Renal cortex interstitium (tissue), 11 donors: ENCODE measurements around the gene HSD17B10. TPM values are rescaled to one million over a fixed set of nuclear protein-coding genes. Genes with fewer than 3 reads are reported as not detected.
"Not testable (repeated sequence)": the region's sequence is repeated elsewhere in the genome, so short reads cannot be mapped to it uniquely, and the experiment has no call there.

Source experiments
- DNase-seq, 11 donors: peaks; one replicate each; pipeline ENCODE4 v3.0.0-alpha.2; 2013; ENCODE audit warnings: low read depth in 9 of 11, low spot score in 4 of 11; ENCODE audit errors: extremely low read depth in 1 of 11
- polyA plus RNA-seq, 3 donors: library from polyadenylated mRNA; unstranded; fragments of 120-200 nt; gene quantifications; one replicate each; pipeline ENCODE4 v1.2.1, GENCODE V29; 2013; ENCODE audit not compliant: insufficient read length in 3 of 3

HSD17B10 gene
- polyA plus RNA-seq, 3 donors = 101 to 118 (median 102) TPM

DNA sequence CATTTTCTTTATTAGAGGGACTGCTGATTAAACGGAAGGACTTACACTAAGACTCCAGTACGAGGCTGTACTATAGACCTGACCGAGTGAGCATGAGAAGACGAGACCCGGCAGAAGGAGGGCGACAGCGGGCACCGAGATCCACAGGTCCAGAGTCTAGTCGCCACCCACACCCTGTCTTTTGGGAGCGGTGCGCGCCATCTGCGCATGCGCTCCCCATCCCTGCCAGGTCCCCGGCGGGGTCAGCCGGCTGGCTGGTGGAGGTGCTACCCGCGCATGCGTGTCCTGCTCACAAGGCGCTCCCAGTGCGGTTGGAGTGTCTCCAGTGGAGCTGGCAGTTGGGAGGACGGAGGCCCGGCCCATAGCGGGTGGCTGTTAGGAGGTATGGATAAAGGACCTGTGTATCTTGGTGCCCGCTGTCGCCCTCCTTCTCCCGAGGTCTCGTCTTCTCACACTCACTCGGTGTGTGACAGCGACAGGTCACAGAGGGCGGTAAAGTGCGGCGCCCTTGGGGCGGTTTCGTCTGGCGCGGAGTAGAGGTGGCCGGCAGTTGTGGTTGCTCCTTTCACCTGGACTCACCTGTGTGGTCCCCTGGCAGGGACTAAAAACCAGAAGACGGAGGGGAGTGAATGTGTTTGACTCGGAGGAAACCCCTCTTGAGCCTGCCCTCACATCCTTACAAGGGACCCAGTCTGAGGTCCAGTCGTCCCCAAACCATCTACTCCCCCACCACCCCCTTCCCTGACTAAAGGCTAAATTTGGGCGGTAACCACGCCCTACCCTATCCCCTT is 7.6 kb upstream of the HSD17B10 start:
- peak in 4 of 11 donors; percentile 25 to 38 (median 30) for DNase-seq

DNA sequence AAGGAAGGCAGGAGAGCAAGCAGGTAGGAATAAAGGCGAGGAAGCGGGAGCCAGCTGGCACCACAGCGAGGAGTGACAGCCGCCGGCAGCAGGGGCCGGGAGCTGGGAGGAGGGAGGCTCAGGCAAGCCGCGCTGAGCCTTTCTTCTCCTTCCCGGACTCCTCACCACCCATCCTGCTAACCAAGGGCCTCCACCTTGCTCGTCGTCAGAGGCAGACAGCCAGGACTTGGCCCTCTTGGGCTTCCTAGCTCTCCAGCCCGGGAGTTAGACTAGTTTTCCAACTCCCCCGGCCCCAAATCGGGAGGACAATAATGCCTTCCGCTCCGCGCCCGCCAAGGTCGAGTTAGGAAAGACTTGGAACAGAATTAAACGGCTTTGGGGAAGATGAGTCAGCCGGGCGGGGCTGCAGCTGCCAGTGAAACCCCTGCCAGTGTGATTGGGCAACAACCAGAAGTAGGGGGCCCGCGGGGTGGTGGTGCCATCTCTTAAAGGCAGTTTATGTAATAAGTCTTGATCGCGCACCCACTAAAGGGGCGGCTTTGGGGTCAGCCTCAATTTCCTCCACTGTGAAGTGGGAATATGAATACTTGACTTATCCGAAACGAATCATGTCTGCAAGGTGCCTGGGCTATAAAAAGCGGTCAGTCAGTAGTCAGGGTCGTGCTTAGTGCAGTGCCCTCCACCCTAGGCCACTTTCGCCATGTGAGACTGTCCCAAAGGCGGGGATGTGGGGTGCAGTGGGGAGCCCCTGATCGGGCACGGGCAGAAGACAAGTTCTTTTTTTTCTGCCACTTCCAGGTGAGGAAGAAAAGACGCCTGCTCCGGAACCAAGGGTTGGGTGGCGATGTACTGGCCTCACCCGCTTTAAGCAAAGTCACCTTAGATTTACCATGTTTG is 6.7 kb upstream of the HSD17B10 start:
- DNase-seq = no peak

DNA sequence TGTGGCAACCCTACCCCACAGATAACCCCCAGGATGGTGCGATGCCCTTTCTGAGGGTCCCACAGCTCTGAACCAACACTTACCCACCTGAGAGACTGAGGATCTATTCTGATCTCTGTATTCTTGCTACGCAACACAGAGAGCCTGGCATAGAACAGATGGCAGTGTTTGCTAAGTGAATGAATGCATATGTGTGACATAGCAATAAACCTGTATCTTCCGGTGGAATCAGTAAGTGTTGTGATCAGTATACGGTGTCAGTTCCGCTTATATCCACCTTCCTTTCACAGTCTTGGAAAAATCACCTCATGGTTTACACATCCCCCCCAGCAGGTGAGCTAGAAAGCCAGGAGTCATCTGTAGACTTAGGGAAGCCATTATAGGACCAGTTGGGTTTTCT is 5.9 kb upstream of the HSD17B10 start:
- no peak for DNase-seq

DNA sequence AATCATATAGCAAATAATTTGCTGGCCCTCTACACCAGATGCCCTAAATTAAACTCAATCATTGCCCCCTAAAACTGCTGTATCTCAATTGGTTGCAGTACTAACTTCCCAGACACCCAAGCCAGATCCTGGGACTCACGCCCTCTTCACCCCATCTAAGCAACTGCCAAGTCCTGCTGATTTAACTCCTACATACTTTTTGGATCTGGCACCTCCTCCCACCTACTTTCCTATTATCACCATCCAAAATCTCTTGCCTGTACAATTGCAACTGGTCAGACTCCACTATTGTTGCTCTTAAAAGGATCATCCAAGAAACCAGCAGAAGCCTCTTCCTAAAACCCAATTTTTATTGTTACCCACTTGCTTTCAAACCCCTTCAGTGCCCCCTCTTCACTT is 4.7 kb upstream of the HSD17B10 start:
- no peak for DNase-seq

DNA sequence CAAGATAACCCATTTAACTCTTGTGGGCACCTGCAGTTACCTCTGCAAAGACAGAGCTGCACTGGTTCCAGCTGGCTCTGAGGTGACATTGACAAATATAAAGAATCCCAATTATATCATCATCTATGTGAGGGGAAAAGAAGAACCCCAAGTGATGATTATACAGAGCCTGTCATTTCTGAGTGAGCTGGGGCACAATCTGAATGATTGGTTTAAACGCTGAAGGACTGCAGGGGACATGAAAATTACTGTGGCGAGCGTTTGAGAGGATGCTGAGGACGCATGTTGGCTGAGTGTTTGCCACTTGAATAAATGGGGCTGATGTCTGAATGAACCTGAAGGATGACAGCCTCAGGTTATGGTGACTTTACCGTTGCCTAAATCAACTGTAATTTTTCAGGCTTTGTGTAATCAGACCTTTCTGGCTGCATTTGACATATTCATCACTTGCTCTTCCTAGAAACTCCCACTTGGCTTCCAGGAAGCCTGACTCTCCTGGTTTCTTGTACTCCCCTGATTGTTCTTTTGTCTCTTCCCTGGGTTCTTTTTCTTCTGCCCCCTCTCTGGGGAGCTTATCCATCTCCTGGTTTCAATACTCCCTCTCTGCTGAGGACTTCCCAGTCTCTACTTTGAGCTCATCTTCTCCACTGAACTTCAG is 4.1 kb upstream of the HSD17B10 start:
- DNase-seq = no peak

DNA sequence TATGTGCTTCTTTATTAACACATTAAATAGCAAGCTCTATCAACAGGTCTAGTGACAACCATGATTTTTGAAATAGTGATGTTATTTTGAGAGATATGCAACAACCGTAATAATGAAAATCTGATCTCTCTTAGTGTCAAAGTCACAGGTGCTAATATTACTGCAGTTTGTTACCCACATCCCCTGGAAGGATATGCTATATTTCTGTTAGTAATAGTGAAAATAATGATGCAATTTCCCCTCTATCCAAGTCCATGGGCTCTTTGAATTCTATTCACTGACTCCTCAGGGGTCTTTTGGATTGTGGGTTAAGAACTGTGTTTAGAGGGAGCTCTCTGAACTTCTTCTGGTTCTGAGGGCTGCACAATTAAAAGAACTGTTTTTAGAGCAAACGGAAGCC is 3.0 kb upstream of the HSD17B10 start:
- DNase-seq = no peak

DNA sequence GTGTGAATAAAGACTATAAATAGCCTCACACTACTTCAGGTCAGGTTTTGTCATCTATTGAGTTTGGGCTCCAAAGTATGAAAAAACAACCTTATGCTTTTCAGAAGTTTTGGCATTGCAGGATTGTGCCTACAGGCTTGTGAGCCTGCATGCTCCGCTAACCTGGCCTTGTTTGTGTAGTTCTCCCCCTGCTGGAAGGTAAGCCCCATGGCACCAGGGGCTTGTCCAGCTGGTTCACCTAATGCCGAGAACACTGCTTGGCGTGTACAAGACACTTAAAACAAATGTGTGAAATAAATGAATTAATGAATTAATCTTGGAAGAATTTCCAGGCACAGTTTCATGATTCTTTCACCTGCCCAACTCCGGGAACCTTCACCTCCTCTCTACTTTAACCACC is 1.8 kb upstream of the HSD17B10 start:
- DNase-seq = peak in 6 of 11 donors; percentile 20 to 57 (median 42)

DNA sequence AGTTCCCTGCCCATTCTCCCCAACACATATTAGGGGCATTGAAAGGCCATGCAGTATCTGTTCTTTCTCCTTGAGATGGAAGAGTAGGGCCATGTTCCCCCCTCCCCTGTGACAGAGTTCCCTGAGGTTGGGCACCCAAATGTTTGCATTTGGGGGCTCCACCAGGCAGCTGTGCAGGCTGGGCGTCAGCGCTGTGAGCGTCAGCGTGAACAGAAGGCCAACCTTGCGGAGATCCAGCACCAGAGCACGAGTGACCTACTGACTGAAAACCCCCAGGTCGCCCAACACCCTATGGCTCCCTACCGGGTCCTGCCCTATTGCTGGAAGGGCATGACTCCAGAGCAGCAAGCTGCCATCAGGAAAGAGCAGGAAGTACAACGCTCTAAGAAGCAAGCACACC is 3.9 kb downstream of the HSD17B10 start:
- no peak for DNase-seq

DNA sequence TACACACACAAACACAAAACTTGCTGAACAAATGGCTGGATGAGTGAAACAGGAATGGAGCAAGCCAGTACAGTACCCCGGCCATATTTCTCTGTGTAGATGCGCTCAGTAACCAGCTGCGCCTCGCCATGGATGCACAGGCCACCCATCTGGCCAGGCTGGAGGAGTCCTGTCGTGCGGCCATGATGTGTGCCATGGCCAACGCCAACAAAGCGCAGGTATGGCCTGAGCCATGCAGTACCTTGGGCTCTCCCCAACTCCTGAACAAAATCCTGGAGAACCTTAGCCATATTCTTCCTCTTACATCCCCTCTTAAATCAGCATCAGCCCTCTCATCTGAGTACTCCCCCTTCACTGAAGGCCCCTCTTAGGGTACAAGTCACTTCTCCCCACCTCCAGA is 4.4 kb downstream of the HSD17B10 start:
- no peak for DNase-seq

DNA sequence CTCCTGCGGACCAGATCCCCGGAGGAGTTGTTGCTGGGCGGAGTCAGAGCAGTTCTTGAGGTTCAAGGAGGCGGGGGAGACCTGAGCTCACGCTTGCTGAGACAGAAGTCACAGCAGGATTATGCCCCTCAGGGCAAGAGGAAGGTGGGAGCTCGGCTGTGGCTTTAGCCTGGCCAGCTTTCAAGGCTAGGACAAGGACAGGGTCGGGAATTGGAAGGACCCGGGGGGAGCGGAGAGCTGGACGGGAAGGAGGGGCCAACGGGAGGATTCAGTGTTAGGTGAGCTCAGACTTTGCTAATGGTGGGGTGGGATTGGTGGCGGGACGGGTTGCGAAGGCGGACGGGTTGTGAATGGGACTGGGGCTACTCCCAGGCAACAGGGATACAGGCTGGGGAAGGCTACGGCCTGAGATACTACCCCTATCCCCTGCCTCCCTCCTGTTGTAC is 11.3 kb downstream of the HSD17B10 start, which contains the start of gene RIBC1:
Gene RIBC1 (plus strand): TSS at position 13 of the 446 bp plus-strand sequence. CDS start 3,404 bp downstream, outside the sequence.
- no peak for DNase-seq

DNA sequence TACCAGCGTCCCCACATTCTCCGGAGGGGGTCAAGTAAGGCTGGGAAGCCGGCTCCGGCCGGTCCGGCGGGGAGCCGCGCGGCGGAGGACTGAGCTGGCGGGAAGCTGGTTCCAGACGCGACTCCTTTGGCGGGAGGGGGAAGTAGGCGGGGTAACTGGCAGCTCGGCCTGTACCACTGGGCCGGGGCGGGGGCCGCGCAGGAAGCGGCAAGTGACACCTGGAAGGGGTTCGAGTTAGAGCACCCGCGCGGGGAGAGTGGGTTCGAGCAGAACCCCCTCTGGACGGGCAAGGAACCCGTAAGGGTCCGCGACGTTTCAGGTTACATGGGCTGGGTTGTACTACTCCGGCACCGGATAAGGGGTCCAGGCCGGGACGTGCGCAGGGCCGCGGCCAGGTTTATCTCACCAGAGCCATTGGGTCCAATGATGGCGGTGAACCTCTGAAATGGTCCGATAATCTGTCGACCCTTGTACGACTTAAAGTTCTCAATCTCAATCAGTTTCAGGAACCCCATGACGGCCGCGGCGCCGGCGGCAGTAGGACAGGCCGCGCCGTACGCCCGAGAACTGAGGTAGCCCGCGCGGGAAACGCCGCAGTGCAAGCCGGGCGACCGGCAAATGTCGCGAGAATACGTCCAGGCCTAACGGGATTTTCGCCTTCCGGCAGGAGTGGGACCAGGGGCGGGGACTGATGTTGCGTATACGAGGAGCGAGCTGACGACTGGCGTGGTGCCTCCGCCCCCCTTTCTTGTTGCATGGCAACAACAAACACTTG is 11.9 kb downstream of the HSD17B10 start, which contains the start of gene SMC1A:
Gene SMC1A (minus strand): TSS at position 569 of the 775 bp plus-strand sequence. CDS start 54 bp downstream, at position 515.
- DNase-seq = peak; percentile 79 to 99 (median 94)

DNA sequence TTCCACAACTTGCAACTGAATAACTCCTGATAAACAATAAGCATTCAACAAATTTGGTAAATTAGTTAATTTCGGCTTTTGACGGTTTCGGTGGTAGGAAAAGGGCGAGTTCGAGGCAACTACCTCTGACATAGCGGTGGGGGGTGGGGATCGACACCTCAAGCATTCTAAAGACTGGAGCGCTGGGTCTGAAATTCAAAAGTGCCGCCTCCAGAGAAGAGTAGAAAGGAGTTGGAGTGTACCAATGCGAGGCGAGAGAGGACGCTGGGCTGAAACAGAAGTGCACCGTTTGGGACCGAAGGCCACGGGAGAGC is 12.4 kb downstream of the HSD17B10 start:
- no peak for DNase-seq

DNA sequence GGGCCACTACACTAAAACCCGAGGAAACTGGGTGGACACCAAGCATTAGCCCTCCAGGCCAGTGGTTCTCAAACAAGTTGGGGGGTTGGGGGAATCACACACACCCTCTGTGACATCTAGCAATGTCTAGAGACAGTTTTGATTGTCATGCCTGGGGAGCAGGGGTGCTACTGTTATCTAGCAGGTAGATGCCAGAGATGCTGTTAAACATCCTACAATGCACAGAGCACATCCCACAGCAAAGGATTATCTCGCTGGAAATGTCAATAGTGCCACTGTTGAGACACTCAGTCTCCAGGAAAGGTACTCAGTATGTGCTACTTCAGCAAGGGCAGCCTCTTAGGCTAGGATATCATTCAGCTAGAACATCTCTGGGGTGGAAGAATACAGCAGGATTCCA is 13.0 kb downstream of the HSD17B10 start:
- DNase-seq = no peak

DNA sequence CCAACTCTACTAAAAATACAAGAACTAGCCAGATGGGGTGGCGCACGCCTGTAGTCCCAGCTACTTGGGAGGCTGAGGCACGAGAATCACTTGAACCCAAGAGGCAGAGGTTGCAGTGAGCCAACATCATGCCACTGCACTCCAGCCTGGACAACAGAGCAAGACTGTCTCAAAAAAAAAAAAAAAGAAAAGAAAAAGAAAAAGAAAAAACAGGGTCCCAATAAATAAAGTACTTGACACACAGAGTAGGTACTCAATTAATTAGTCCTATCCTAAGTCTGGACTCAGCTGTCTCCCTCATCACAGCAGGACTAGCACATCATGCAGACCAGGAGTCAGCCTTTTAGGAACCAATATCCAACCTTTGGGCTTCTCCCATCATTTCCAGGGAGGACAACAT is 13.8 kb downstream of the HSD17B10 start:
- DNase-seq = not testable (repeated sequence)

DNA sequence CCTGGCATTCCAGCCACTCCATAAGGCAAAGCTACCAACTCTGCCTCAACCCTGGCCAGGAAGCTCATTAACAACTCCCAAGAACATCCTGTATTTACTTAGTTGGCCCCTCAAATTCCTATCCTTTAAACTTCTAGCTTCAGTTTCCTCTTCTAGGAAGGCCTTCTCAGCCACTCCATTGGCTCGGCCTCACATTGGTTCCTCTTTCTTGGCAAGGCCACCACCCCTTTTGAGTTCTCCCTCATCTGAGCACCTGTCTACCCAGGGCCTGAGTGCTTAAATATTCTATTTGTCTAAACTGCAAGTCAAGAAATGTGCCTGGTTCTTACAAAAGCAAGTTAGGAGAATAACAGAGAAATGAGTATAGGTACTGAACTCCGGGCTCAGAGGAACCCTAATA is 21.7 kb downstream of the HSD17B10 start:
- no peak for DNase-seq

DNA sequence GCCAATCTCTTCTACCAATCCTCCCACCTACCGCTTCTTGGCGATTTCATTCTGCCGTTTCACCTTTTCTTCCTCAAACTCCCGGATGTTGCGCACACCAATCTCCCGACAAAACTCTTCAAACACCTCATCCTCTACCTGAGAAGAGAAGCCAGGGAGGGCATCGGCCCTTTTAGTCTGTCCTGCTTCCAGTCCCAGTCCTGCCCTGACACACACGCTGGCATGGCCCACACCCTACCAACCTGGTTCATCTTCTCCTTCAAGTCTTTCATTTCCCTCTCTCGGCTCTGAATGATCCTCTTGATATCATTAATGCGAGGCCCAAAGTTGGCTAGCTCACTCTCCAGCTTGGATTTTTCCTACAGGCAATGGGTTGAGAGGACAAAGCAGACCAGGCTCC is 30.6 kb downstream of the HSD17B10 start:
- no peak for DNase-seq

DNA sequence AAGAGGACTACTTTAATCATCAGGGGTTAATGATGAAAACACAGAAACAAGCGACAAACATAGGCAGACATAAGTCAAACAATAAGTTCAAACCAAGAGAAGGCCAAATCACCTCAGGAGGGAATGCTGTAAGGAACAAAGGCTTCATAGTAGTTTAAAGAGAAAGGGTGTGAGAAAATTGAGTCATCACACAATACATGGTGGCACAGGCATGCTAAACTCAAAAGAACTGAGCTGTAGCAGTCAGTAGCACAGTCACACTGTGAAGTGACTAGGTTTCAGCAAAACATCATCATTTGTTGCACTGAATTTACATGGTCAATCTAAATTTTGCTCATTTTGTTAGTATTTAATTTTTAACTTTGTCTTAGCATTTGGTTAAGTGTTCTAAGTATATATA is 36.0 kb downstream of the HSD17B10 start:
- DNase-seq = no peak

DNA sequence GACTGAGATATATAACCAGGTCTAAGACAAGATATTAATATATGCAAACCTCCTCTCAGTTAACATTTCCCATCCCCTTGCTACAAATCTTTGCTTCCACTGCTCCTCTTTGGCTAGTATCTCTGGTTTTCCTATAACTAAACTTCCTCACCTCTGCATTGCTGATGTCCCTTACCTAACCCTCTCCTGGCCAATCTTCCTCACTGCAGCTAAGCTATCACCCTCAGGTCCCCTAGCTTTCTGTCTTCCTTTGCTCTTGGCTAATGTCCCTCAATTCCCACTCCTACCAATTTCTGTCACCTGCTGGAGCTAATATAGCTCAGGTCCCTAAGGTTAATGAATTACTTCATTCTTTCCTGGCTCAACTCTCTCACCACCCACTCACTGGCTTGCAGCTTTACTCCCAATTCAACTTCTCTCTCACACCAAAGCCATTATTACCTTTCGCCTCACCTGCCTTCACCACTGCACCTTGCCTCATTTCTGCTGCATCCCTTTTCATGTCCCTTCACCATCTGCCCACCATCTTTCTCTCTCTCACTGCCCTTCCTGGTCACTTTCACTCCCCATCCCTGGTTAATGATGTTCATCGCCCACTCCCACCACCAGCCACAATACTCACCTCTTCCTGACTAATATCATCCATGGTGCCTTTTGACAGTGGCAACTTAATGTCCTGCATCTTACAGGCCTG is 38.4 kb downstream of the HSD17B10 start:
- DNase-seq = no peak
